ENCODE measurements around the gene SLC7A11. TPM values are rescaled to one million over a fixed set of nuclear protein-coding genes. Genes with fewer than 3 reads are reported as not detected.

Gene SLC7A11
- total and polyA plus RNA-seq, 12 donors = 0.03 to 6.5 (median 0.10) TPM; not detected in 1

DNA sequence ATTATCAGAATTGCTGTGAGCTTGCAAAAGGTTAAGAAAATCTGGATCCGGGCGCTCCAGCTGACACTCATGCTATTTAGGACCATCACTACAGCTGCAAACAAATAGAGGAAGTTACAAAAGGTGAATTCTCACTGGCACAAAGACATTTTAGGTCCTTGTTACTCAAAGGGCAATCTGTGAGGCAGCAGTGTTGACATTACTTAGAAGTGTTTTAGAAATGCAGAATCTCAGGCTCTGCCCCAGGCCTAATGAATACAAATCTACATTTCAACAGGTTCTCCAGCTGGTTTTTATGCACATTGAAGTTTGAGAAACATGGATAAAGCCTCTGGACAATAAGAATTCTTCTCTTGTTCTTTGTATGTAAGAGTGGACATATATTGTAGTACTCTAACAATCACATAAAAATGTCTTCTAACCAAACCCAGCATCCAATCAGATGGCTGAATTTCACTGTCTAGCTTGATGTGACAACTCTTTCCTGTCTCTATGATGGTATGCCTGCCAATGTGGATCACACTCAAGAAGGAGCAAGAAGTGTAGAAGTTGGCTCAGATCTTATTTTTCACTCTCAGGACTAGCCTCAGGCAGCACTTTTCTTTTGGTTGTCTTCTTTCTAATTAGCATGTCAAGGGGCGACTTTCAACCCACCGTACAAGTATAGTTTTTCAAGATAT is 18.8 kb downstream of the SLC7A11 start:
- Histone ChIP-seq H3K9me3 (replicated peaks in 1 of 3) (no peaks in the 10 kb centered on the region), H3K27me3 (no peaks in the 10 kb centered on the region), H3K36me3 (replicated peaks in 1 of 2) (no peaks in the 10 kb centered on the region), H3K27ac (no peak overlapping the region), H3K4me1 (replicated peaks in 1 of 2) (no peaks in the 10 kb centered on the region), H3K4me3 (no peak overlapping the region)
- no peak for DNase-seq
- 74 to 84% (median 80%) methylated on average over 4 of the region's 4 CpGs for WGBS, 4 donors
- intact Hi-C loops (cut with DNase I) = no loop called here
- TF ChIP-seq POLR2A (IDR thresholded peaks at IDR 0.05) = no peak
- TF ChIP-seq, protein P1, sequence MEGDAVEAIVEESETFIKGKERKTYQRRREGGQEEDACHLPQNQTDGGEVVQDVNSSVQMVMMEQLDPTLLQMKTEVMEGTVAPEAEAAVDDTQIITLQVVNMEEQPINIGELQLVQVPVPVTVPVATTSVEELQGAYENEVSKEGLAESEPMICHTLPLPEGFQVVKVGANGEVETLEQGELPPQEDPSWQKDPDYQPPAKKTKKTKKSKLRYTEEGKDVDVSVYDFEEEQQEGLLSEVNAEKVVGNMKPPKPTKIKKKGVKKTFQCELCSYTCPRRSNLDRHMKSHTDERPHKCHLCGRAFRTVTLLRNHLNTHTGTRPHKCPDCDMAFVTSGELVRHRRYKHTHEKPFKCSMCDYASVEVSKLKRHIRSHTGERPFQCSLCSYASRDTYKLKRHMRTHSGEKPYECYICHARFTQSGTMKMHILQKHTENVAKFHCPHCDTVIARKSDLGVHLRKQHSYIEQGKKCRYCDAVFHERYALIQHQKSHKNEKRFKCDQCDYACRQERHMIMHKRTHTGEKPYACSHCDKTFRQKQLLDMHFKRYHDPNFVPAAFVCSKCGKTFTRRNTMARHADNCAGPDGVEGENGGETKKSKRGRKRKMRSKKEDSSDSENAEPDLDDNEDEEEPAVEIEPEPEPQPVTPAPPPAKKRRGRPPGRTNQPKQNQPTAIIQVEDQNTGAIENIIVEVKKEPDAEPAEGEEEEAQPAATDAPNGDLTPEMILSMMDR (IDR thresholded peaks at IDR 0.05) = no peak

DNA sequence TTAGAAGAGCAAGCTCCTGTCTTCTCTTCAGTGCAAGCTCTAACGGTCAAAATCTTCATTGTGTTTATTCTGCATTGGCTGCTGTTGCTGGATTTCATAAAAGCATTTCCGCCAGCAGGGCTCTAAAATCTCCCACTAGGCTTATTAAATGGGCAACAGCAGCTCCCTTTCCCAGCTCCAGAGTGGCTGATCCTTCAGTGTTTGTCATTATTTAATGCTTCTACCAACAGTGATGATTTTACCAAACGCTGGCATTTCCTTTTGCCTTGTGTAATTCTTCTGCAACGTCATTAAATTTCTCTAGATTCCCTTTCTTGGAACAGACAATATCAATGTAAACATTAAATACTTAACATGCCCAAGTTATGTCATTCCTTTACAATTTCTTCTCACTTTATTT is 20.1 kb downstream of the SLC7A11 start:
- Histone ChIP-seq H3K36me3 (replicated peaks in 1 of 2) (no peaks in the 10 kb centered on the region), H3K9me3 (replicated peaks in 1 of 3) (no peaks in the 10 kb centered on the region), H3K27ac (no peak overlapping the region), H3K4me3 (no peak overlapping the region), H3K27me3 (no peaks in the 10 kb centered on the region), H3K4me1 (replicated peaks in 1 of 2) (no peaks in the 10 kb centered on the region)
- WGBS, 4 donors = 49 to 58% (median 55%) methylated on average over 4 of the region's 4 CpGs
- DNase-seq = no peak
- no peak for TF ChIP-seq POLR2A (IDR thresholded peaks at IDR 0.05)
- TF ChIP-seq, protein P1 (IDR thresholded peaks at IDR 0.05) = no peak
- intact Hi-C loops (cut with DNase I) = no loop called here

- Histone ChIP-seq H3K9me3 (replicated peaks in 1 of 3) (no peaks in the 10 kb centered on the region), H3K27ac (no peak overlapping the region), H3K4me1 (replicated peaks in 1 of 2) (no peaks in the 10 kb centered on the region), H3K4me3 (no peak overlapping the region), H3K27me3 (no peaks in the 10 kb centered on the region), H3K36me3 (replicated peaks in 1 of 2) (no peaks in the 10 kb centered on the region)
- 72 to 78% (median 73%) methylated on average over 5 of the region's 5 CpGs for WGBS, 4 donors
- TF ChIP-seq POLR2A (IDR thresholded peaks at IDR 0.05) = no peak
- TF ChIP-seq, protein P1 (IDR thresholded peaks at IDR 0.05) = no peak
- no peak for DNase-seq
- intact Hi-C loops (cut with DNase I) = no loop called here
These were observed 23.2 kb downstream of the SLC7A11 start for GRCh38 chr4:138218976-138219375.

GRCh38 chr4:138217567-138217966 is 24.6 kb downstream of the SLC7A11 start:
- H3K4me1 ChIP-seq (replicated peaks in 1 of 2) = no peaks in the 10 kb centered on the region
- H3K4me3 ChIP-seq = no peak overlapping the region
- intact Hi-C loops (cut with DNase I) = no loop called here
- H3K27ac ChIP-seq = no peak overlapping the region
- H3K9me3 ChIP-seq (replicated peaks in 1 of 3) = no peaks in the 10 kb centered on the region
- TF ChIP-seq, protein P1 (IDR thresholded peaks at IDR 0.05) = no peak
- TF ChIP-seq POLR2A (IDR thresholded peaks at IDR 0.05) = no peak
- no peak for DNase-seq
- no peaks in the 10 kb centered on the region for H3K27me3 ChIP-seq
- 65 to 86% (median 83%) methylated on average over 5 of the region's 5 CpGs for WGBS, 4 donors
- H3K36me3 ChIP-seq (replicated peaks in 1 of 2) = no peaks in the 10 kb centered on the region

Data from adrenal gland (tissue), 12 donors.